BJ (cell line): ENCODE data around the gene MARK2. TPM values are rescaled to one million over a fixed set of nuclear protein-coding genes. Genes with fewer than 3 reads are reported as not detected.
A peak's percentile ranks its signal among the peaks of the same experiment; 100 is the strongest.

ENCODE experiments used
- CTCF ChIA-PET: fragments of 350-600 bp; formaldehyde crosslinking; extraction: SDS; loops from one replicate; lab custom pipeline; 2021; ENCODE audit warnings: antibody characterized with exemption, inconsistent platforms; lab: Yijun Ruan, JAX
- POLR2A ChIA-PET: fragments of 300-600 bp; sonication (Branson Sonifier 250); formaldehyde crosslinking; extraction: SDS; loops from one replicate; lab custom pipeline; 2021; ENCODE audit warnings: antibody characterized with exemption; lab: Charles Lee
- DNase-seq: peaks from one replicate; pipeline ENCODE4 v3.0.0-alpha.2; 2011; ENCODE audit warnings: low read depth
- H3K27me3 ChIP-seq: 2 replicates; pipeline ENCODE4 v1.6.0; 2011; ENCODE audit warnings: low read length; ENCODE audit not compliant: control insufficient read depth, insufficient read depth
- H3K36me3 ChIP-seq: 2 replicates; pipeline ENCODE4 v1.5.1; 2011; ENCODE audit warnings: low read length; ENCODE audit not compliant: control insufficient read depth, insufficient read depth
- H3K4me3 ChIP-seq: 2 replicates; pipeline ENCODE4 v1.5.1; 2011; ENCODE audit warnings: low read depth, mild to moderate bottlenecking, control low read depth, low read length
- polyA plus RNA-seq: library from polyadenylated mRNA; depleted of rRNA; stranded (reverse); fragments of >200 nt; gene quantifications from 2 replicates; pipeline ENCODE4 v1.2.3, GENCODE V29; 2011
- TF ChIP-seq, protein P1 (sequence below): IDR thresholded peaks from 2 replicates; pipeline ENCODE4 v1.5.1; 2011; ENCODE audit warnings: low read depth, mild to moderate bottlenecking, control low read depth, inconsistent platforms, low read length, moderate library complexity; ENCODE audit not compliant: insufficient read depth

MARK2 gene
- polyA plus RNA-seq, 1 experiment = 13.8 TPM

DNA sequence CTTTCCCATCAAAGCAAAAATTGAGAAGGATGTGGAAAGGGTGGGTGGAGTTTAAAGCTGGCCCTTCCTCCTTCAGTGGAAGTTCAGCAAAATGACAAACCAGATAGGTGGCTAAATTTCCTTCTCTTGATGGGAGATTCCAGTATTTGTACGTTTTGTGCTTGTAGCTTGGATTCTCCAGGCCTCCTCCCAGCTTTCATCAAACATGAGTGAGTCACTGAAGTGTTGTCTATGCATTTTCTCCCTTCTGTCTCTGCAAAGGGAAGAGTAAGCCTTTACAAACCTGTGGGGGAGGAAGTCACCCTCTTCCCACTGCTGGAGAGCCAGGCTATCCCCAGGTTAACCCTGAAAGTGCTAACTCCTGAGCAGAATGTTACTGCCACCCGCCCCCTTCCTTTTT is 6.4 kb downstream of the MARK2 start:
- no peaks in the 10 kb centered on the region for H3K27me3 ChIP-seq
- peaks cover 8% of the 10 kb centered on the region for H3K36me3 ChIP-seq
- ChIA-PET POLR2A (no interaction called here), CTCF (interaction anchor here (0.6 to 1.2 kb wide), 5 partner anchors 10 to 116 kb away, joined by 3 to 6 read pairs (median 3); no protein-coding TSS in a partner anchor)
- DNase-seq = peak; percentile 18
- no peak overlapping the region for H3K4me3 ChIP-seq
- TF ChIP-seq, protein P1, sequence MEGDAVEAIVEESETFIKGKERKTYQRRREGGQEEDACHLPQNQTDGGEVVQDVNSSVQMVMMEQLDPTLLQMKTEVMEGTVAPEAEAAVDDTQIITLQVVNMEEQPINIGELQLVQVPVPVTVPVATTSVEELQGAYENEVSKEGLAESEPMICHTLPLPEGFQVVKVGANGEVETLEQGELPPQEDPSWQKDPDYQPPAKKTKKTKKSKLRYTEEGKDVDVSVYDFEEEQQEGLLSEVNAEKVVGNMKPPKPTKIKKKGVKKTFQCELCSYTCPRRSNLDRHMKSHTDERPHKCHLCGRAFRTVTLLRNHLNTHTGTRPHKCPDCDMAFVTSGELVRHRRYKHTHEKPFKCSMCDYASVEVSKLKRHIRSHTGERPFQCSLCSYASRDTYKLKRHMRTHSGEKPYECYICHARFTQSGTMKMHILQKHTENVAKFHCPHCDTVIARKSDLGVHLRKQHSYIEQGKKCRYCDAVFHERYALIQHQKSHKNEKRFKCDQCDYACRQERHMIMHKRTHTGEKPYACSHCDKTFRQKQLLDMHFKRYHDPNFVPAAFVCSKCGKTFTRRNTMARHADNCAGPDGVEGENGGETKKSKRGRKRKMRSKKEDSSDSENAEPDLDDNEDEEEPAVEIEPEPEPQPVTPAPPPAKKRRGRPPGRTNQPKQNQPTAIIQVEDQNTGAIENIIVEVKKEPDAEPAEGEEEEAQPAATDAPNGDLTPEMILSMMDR = no peak

DNA sequence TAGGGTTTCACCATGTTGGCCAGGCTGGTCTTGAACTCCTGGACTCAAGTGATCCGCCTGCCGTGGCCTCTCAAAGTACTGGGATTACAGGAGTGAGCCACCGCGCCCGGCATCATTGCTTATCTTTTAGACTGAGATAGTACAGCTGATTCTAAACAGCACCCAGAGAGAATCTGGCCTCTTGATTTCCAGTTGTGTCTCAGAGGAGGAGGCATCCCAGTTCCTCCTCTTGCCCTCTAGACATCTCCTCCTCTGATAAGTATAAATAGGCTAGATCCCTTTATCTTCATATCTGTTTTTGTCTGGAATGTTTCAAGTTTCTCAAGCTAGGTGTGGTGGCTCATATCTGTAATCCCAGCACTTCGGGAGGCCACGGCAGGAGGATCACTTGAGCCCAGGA is 7.0 kb downstream of the MARK2 start:
- CTCF ChIA-PET = interaction anchor here (0.6 to 2.6 kb wide), 4 partner anchors 8 to 116 kb away, joined by 3 to 10 read pairs (median 4); no protein-coding TSS in a partner anchor

DNA sequence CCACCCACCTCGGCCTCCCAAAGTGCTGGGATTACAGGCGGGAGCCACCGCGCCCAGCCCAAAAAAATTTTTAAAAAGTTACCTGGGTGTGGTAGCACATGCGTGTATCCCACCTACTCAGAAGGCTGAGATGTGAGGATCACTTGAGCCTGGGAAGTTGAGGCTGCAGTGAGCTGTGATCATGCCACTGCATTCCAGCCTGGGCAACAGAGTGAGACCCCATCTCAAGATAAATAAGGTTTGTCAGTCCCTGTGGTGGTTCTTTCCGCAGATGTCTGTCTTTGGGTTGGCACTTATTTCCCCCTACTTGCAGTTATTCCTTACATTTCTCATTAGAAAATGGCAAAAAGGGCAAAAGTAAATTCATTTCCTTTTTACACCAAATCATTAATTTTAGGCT is 8.0 kb downstream of the MARK2 start:
- Histone ChIP-seq H3K4me3 (no peak overlapping the region), H3K36me3 (peaks cover 8% of the 10 kb centered on the region), H3K27me3 (no peaks in the 10 kb centered on the region)
- POLR2A ChIA-PET = no interaction called here
- CTCF ChIA-PET = interaction anchor here (1.0 to 2.6 kb wide), 4 partner anchors 9 to 99 kb away, joined by 3 to 10 read pairs (median 5); no protein-coding TSS in a partner anchor
- DNase-seq = no peak
- TF ChIP-seq, protein P1 = no peak

More for the DNA sequence above, 7.0 kb downstream of the MARK2 start:
- POLR2A ChIA-PET = no interaction called here
- no peak for DNase-seq
- H3K36me3 ChIP-seq = peaks cover 8% of the 10 kb centered on the region
- TF ChIP-seq, protein P1 = no peak
- no peaks in the 10 kb centered on the region for H3K27me3 ChIP-seq
- no peak overlapping the region for H3K4me3 ChIP-seq

DNA sequence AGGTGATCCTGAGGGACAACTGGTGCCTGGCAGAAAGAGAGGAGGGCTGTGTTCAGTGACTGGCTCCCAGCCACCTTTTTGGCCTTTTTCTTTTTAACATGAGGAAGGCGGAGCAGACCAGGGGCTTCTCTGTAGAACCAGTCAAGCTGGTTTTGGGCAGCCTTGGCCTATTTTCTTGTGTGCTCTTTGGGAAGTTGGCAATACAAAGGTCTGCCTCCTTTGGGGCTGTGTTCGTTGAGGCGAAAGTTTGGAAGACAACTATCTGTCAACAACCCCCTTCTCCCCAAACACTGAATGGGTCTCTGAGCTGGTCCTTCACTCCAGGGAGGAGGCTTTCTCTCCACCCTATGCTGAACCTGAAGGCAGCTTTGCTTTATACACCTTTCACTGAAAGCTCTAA is 8.5 kb downstream of the MARK2 start:
- no peak overlapping the region for H3K4me3 ChIP-seq
- POLR2A ChIA-PET = no interaction called here
- H3K27me3 ChIP-seq = no peaks in the 10 kb centered on the region
- CTCF ChIA-PET = interaction anchor here (1.0 to 2.6 kb wide), 3 partner anchors 10 to 98 kb away, joined by 3 to 10 read pairs (median 7); no protein-coding TSS in a partner anchor
- TF ChIP-seq, protein P1 = no peak
- DNase-seq = no peak
- peaks cover 8% of the 10 kb centered on the region for H3K36me3 ChIP-seq

DNA sequence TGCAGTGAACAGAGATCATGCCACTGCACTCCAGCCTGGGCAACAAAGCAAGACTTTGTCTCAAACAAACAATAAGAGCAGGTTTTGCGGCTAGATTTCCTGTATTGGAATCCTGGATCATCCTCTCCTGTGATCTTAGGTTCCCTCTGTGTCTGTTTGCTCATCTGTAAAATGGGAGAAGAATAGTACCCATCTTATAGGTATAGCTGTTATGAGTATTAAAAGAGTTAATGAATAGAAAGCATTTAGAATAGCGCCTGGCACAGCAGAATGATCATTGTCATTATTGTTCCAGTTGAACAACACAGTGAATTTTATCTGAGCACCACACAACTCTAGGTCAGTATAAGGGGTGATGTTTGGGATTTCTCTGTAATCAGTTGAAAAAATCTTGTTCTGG is 10.8 kb downstream of the MARK2 start:
- TF ChIP-seq, protein P1 = no peak
- CTCF ChIA-PET = interaction anchor here (0.9 to 1.1 kb wide), 2 partner anchors 96 to 108 kb away, joined by 3 read pairs; no protein-coding TSS in a partner anchor
- H3K27me3 ChIP-seq = no peaks in the 10 kb centered on the region
- H3K36me3 ChIP-seq = peaks cover 2% of the 10 kb centered on the region
- DNase-seq = no peak
- POLR2A ChIA-PET = no interaction called here
- no peak overlapping the region for H3K4me3 ChIP-seq
